Lower lobe of right lung (tissue), 2 donors: ENCODE results near the gene ZFP82. TPM values are rescaled to one million over a fixed set of nuclear protein-coding genes. Genes with fewer than 3 reads are reported as not detected.

Experiments
- ATAC-seq, 2 donors: fragments of 200-7000 bp; cut with Tn5 transposase; one replicate each; pipeline ENCODE4 v1.9.1; 2020 to 2022; ENCODE audit warnings: mild to moderate bottlenecking in 2 of 2, moderate library complexity in 2 of 2
- DNase-seq: peaks from one replicate; pipeline ENCODE4 v3.0.0-alpha.2; 2020
- H3K27ac ChIP-seq: fragments of 200-600 bp; one replicate; pipeline ENCODE4 v1.8.0; 2022
- H3K27me3 ChIP-seq: fragments of 200-600 bp; one replicate; pipeline ENCODE4 v1.8.0; 2022; ENCODE audit warnings: low read depth
- H3K36me3 ChIP-seq: fragments of 200-600 bp; one replicate; pipeline ENCODE4 v1.8.0; 2022; ENCODE audit warnings: mild to moderate bottlenecking
- H3K4me1 ChIP-seq: fragments of 200-600 bp; one replicate; pipeline ENCODE4 v1.8.0; 2022
- H3K4me3 ChIP-seq: fragments of 200-600 bp; one replicate; pipeline ENCODE4 v1.8.0; 2022; ENCODE audit warnings: mild to moderate bottlenecking
- H3K9me3 ChIP-seq: fragments of 200-600 bp; one replicate; pipeline ENCODE4 v1.8.0; 2022
- CTCF ChIP-seq: fragments of 200-600 bp; IDR thresholded peaks from one replicate; pipeline ENCODE4 v1.8.0; 2022; ENCODE audit warnings: antibody characterized with exemption, mild to moderate bottlenecking
- intact Hi-C: fragments of 100-400 bp; cut with DNase I; formaldehyde crosslinking; loops from one replicate; pipeline ENCODE4 v1.11.0; 2022
- long read RNA-seq: library from polyadenylated mRNA; unstranded; transcript quantifications from one replicate; pipeline ENCODE4 v2.0.0, GENCODE V29; 2021
- total RNA-seq: library from RNA; stranded (reverse); fragmentation: NEBNext Ultra II Directional; extraction: Animal tissue kit (Norgen Biotek cat#: 25700); gene quantifications from one replicate; pipeline ENCODE4 v1.2.1, GENCODE V29; 2021
- donor health status: DM: no; HTN: yes; CAD: no; lungs with severe emphysema.

The ZFP82 gene
- 4.0 TPM for total RNA-seq
- long read RNA-seq, full-length matches to known transcripts: 9 of 12 reads
- long read RNA-seq, partial matches to known transcripts: 1 of 12 reads
- long read RNA-seq, other reads (novel, unspliced or antisense): 2 of 12 reads

GRCh38 chr19:36418287-36419001 lies at the start of gene ZFP82:
Gene ZFP82, minus strand, starts transcription at chr19:36418644. Its CDS starts 8,855 bp downstream, at chr19:36409789.
- Histone ChIP-seq H3K9me3 (peaks cover 15% of the 10 kb centered on the region), H3K27ac (peak within 1 kb of the TSS; percentile 92), H3K36me3 (no peaks in the 10 kb centered on the region), H3K27me3 (peaks cover 17% of the 10 kb centered on the region), H3K4me3 (peak within 1 kb of the TSS; percentile 73), H3K4me1 (peaks cover 12% of the 10 kb centered on the region)
- no peak for TF ChIP-seq CTCF
- ATAC-seq (peak; percentile 98 to 99), DNase-seq (peak; percentile 83)
- intact Hi-C loops: no loop called here

- no peaks in the 10 kb centered on the region for H3K4me1 ChIP-seq
- H3K27ac ChIP-seq: no peak overlapping the region
- ATAC-seq (no peak), DNase-seq (no peak)
- TF ChIP-seq CTCF: no peak
- peaks cover 10% of the 10 kb centered on the region for H3K36me3 ChIP-seq
- no peaks in the 10 kb centered on the region for H3K27me3 ChIP-seq
- intact Hi-C loops: no loop called here
- no peak overlapping the region for H3K4me3 ChIP-seq
- H3K9me3 ChIP-seq: peaks cover 66% of the 10 kb centered on the region
Observed at GRCh38 chr19:36460046-36460445, 41.6 kb upstream of the ZFP82 start.

GRCh38 chr19:36456831-36457230 lies 38.4 kb upstream of the ZFP82 start:
- Histone ChIP-seq H3K36me3 (peaks cover 16% of the 10 kb centered on the region), H3K9me3 (peaks cover 84% of the 10 kb centered on the region)
- no peak for ATAC-seq

GRCh38 chr19:36449059-36449670 lies 30.7 kb upstream of the ZFP82 start:
- H3K4me3 ChIP-seq: no peak overlapping the region

More at GRCh38 chr19:36456831-36457230, 38.4 kb upstream of the ZFP82 start:
- no peak overlapping the region for H3K4me3 ChIP-seq
- no peak overlapping the region for H3K27ac ChIP-seq
- H3K27me3 ChIP-seq: no peaks in the 10 kb centered on the region
- TF ChIP-seq CTCF: no peak
- no peak for DNase-seq
- intact Hi-C loops: no loop called here
- H3K4me1 ChIP-seq: no peaks in the 10 kb centered on the region

GRCh38 chr19:36441339-36441738 lies 22.9 kb upstream of the ZFP82 start:
- Histone ChIP-seq H3K36me3 (no peaks in the 10 kb centered on the region), H3K4me3 (no peak overlapping the region), H3K9me3 (peaks cover 71% of the 10 kb centered on the region), H3K27me3 (no peaks in the 10 kb centered on the region), H3K4me1 (no peaks in the 10 kb centered on the region), H3K27ac (no peak overlapping the region)
- no peak for DNase-seq
- intact Hi-C loops: no loop called here
- no peak for TF ChIP-seq CTCF
- ATAC-seq: no peak

More at GRCh38 chr19:36449059-36449670, 30.7 kb upstream of the ZFP82 start:
- no peak for ATAC-seq
- peaks cover 27% of the 10 kb centered on the region for H3K36me3 ChIP-seq
- DNase-seq: no peak
- H3K27ac ChIP-seq: no peak overlapping the region
- no peaks in the 10 kb centered on the region for H3K27me3 ChIP-seq
- H3K4me1 ChIP-seq: no peaks in the 10 kb centered on the region
- no peak for TF ChIP-seq CTCF
- peaks cover 97% of the 10 kb centered on the region for H3K9me3 ChIP-seq
- intact Hi-C loops: no loop called here
